HepG2 (cell line): ENCODE measurements around the gene SNN. TPM values are rescaled to one million over a fixed set of nuclear protein-coding genes. Genes with fewer than 3 reads are reported as not detected.

Source experiments
- DPF2 ChIP-seq: sonication (generic); formaldehyde crosslinking; IDR thresholded peaks from 2 replicates; pipeline ENCODE4 v1.4.0; 2020; ENCODE audit warnings: mild to moderate bottlenecking, low read depth, missing genetic modification reagents, borderline replicate concordance
- EEA1 ChIP-seq: sonication (generic); formaldehyde crosslinking; IDR thresholded peaks from 2 replicates; pipeline ENCODE4 v1.5.1; 2020; ENCODE audit warnings: mild to moderate bottlenecking, missing genetic modification reagents, borderline replicate concordance
- GABPB1 ChIP-seq: IDR thresholded peaks from 2 replicates; pipeline ENCODE4 v1.6.1; 2016; ENCODE audit warnings: mild to moderate bottlenecking, missing genetic modification reagents, moderate library complexity, missing compliant biosample characterization
- HOXA9 ChIP-seq: sonication (generic); formaldehyde crosslinking; IDR thresholded peaks from 2 replicates; pipeline ENCODE4 v1.8.1; 2022; ENCODE audit warnings: missing genetic modification reagents, mild to moderate bottlenecking, moderate library complexity, borderline replicate concordance
- JARID2 ChIP-seq: sonication (generic); formaldehyde crosslinking; IDR thresholded peaks from 2 replicates; pipeline ENCODE4 v1.8.1; 2023; ENCODE audit warnings: missing genetic modification reagents, inconsistent platforms; ENCODE audit not compliant: insufficient replicate concordance
- KLF15 ChIP-seq: sonication (generic); formaldehyde crosslinking; IDR thresholded peaks from 2 replicates; pipeline ENCODE4 v1.8.1; 2023; ENCODE audit warnings: borderline replicate concordance, mild to moderate bottlenecking, inconsistent platforms, missing genetic modification reagents, mixed read lengths
- MBNL3 ChIP-seq: fragments of 250-450 bp; sonication (Bioruptor Pico); conservative IDR thresholded peaks from 2 replicates; pipeline ENCODE4 v1.8.0; 2022; ENCODE audit warnings: mild to moderate bottlenecking, inconsistent platforms
- PHF20 ChIP-seq: sonication (generic); formaldehyde crosslinking; IDR thresholded peaks from 2 replicates; pipeline ENCODE4 v1.5.0; 2020; ENCODE audit warnings: mild to moderate bottlenecking, missing genetic modification reagents
- RARA ChIP-seq: IDR thresholded peaks from 2 replicates; pipeline ENCODE4 v1.6.1; 2016; ENCODE audit warnings: missing genetic modification reagents, missing compliant biosample characterization
- SNAI1 ChIP-seq: sonication (generic); formaldehyde crosslinking; IDR thresholded peaks from 2 replicates; pipeline ENCODE4 v1.5.0; 2020; ENCODE audit warnings: mild to moderate bottlenecking, missing genetic modification reagents, borderline replicate concordance
- SRSF1 ChIP-seq: fragments of 200-400 bp; formaldehyde crosslinking; optimal IDR thresholded peaks from 2 replicates; pipeline ENCODE3; 2017; ENCODE audit warnings: mild to moderate bottlenecking, low read depth, low read length, moderate library complexity
- ZC3H13 ChIP-seq: sonication (generic); formaldehyde crosslinking; IDR thresholded peaks from 2 replicates; pipeline ENCODE4 v1.8.1; 2023; ENCODE audit warnings: mild to moderate bottlenecking, missing genetic modification reagents, moderate library complexity
- ZNF121 ChIP-seq: sonication (generic); formaldehyde crosslinking; IDR thresholded peaks from 2 replicates; pipeline ENCODE4 v1.5.0; 2020; ENCODE audit warnings: mild to moderate bottlenecking, missing genetic modification reagents
- ZNF615 ChIP-seq: sonication (generic); formaldehyde crosslinking; IDR thresholded peaks from 2 replicates; pipeline ENCODE4 v1.5.0; 2020; ENCODE audit warnings: mild to moderate bottlenecking, missing genetic modification reagents, borderline replicate concordance
- ZNF703 ChIP-seq: sonication (generic); formaldehyde crosslinking; IDR thresholded peaks from 2 replicates; pipeline ENCODE4 v1.5.1; 2020; ENCODE audit warnings: missing genetic modification reagents, mild to moderate bottlenecking, moderate library complexity, borderline replicate concordance
- ZNF839 ChIP-seq: sonication (generic); formaldehyde crosslinking; IDR thresholded peaks from 2 replicates; pipeline ENCODE4 v1.4.0; 2020; ENCODE audit warnings: missing genetic modification reagents, mild to moderate bottlenecking, borderline replicate concordance
- polyA plus RNA-seq, 8 experiments: library from polyadenylated mRNA; depleted of rRNA in 3 of 8; stranded (reverse) in 7 of 8; unstranded in 1 of 8; fragments of >200 nt; fragmentation: Illumina TruSeq in 4 of 8; extraction: Trizol in 4 of 8; gene quantifications; 2 replicates each; pipeline versions ENCODE4 v1.2.1 to v1.2.3, GENCODE V29; 2011 to 2016; ENCODE audit warnings: low read depth in 4 of 8, missing spikeins in 1 of 8, mixed read lengths in 1 of 8; ENCODE audit not compliant: insufficient read depth in 1 of 8
- total RNA-seq, 5 experiments: library from RNA; depleted of rRNA; stranded (reverse); fragments of >200 nt; fragmentation: Illumina TruSeq; extraction: Trizol; gene quantifications; 2 replicates each; pipeline ENCODE4 v1.2.3, GENCODE V29; 2016; ENCODE audit warnings: low read depth in 1 of 5
- TF ChIP-seq, protein P1 (sequence below): sonication (generic); formaldehyde crosslinking; IDR thresholded peaks from 2 replicates; pipeline ENCODE4 v1.4.0; 2020; ENCODE audit warnings: low read depth, mild to moderate bottlenecking, missing genetic modification reagents
- TF ChIP-seq, protein P2 (sequence below): IDR thresholded peaks from 2 replicates; pipeline ENCODE4 v1.6.1; 2016; ENCODE audit warnings: low read depth, control low read depth
- TF ChIP-seq, protein P3 (sequence below): sonication (generic); formaldehyde crosslinking; IDR thresholded peaks from 2 replicates; pipeline ENCODE4; 2020; ENCODE audit warnings: missing genetic modification reagents, mild to moderate bottlenecking, borderline replicate concordance
- TF ChIP-seq, protein P4 (sequence below), 2 experiments: sonication (generic) in 1 of 2; formaldehyde crosslinking in 1 of 2; IDR thresholded peaks; 2 replicates each; pipeline versions ENCODE4 v1.4.0 to v1.6.1; 2018 to 2020; ENCODE audit warnings: missing genetic modification reagents in 2 of 2, borderline replicate concordance in 1 of 2, low read depth in 1 of 2, mild to moderate bottlenecking in 1 of 2, missing biosample characterization in 1 of 2

SNN gene
- total and polyA plus RNA-seq, 2 of the 13 experiments (the other 11 are each of a cell fraction or from before 2014, with no cell fraction given), result 5.2 to 8.4 TPM

DNA sequence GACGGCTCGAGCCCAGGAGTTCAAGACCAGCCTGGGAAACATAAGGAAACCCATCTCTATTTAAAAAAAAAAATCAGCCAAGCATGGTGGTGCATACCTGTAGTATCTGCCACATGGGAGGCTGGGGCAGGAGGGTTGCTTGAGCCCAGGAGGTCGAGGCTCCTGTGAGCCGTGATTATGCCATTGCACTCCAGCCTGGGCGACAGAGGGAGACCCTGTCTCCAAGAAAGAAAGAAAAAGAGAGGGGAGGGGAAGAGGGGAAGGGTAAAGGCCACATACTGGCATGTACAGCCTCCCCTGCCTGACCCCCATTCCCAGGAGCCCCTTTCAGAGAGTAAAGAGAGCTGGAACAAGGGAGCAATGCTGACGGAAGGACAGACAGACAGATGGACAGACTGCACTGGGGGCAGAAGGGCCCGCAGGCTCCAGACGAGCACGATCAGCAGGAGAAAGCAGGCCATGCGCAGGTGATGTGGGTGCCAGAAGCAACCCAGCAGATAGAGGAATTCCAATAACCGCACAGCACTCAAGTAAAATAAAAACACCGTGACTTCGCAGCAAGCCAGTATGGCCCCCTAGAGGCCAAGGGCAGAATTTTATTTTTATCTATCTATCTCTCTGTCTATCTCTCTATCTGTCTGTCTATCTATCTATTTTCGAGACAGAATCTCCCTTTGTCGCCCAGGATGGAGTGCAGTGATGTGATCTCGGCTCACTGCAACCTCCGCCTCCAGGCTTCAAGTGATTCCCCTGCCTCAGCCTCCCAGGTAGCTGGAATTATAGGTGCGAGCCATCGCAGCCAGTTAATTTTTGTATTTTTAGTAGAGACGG, 27.1 kb upstream of the SNN start (continued):
- TF ChIP-seq, protein P1, sequence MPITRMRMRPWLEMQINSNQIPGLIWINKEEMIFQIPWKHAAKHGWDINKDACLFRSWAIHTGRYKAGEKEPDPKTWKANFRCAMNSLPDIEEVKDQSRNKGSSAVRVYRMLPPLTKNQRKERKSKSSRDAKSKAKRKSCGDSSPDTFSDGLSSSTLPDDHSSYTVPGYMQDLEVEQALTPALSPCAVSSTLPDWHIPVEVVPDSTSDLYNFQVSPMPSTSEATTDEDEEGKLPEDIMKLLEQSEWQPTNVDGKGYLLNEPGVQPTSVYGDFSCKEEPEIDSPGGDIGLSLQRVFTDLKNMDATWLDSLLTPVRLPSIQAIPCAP (CRISPR knock-in tag), result no peak
- TF ChIP-seq PHF20 (CRISPR knock-in tag) (no peak), ZNF839 (0 out of 2 replicates have a peak, but pooled peaks have one; percentile 23), SRSF1 (no peak), KLF15 (no peak), ZNF703 (CRISPR knock-in tag) (no peak), SNAI1 (CRISPR knock-in tag) (no peak), ZNF121 (peak; percentile 5; the same call in 1 of the 2 replicates), EEA1 (CRISPR knock-in tag) (no peak), ZC3H13 (no peak), ZNF615 (CRISPR knock-in tag) (0 out of 2 replicates have a peak, but pooled peaks have one; percentile 58), GABPB1 (peak; percentile 29; the same call in 1 of the 2 replicates), HOXA9 (CRISPR knock-in tag) (no peak), JARID2 (CRISPR knock-in tag) (no peak), DPF2 (CRISPR knock-in tag) (no peak), RARA (CRISPR knock-in tag) (no peak), MBNL3 (CRISPR knock-in tag) (no peak)
- TF ChIP-seq, protein P2, sequence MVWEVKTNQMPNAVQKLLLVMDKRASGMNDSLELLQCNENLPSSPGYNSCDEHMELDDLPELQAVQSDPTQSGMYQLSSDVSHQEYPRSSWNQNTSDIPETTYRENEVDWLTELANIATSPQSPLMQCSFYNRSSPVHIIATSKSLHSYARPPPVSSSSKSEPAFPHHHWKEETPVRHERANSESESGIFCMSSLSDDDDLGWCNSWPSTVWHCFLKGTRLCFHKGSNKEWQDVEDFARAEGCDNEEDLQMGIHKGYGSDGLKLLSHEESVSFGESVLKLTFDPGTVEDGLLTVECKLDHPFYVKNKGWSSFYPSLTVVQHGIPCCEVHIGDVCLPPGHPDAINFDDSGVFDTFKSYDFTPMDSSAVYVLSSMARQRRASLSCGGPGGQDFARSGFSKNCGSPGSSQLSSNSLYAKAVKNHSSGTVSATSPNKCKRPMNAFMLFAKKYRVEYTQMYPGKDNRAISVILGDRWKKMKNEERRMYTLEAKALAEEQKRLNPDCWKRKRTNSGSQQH (CRISPR knock-in tag), result no peak
- TF ChIP-seq, protein P3, sequence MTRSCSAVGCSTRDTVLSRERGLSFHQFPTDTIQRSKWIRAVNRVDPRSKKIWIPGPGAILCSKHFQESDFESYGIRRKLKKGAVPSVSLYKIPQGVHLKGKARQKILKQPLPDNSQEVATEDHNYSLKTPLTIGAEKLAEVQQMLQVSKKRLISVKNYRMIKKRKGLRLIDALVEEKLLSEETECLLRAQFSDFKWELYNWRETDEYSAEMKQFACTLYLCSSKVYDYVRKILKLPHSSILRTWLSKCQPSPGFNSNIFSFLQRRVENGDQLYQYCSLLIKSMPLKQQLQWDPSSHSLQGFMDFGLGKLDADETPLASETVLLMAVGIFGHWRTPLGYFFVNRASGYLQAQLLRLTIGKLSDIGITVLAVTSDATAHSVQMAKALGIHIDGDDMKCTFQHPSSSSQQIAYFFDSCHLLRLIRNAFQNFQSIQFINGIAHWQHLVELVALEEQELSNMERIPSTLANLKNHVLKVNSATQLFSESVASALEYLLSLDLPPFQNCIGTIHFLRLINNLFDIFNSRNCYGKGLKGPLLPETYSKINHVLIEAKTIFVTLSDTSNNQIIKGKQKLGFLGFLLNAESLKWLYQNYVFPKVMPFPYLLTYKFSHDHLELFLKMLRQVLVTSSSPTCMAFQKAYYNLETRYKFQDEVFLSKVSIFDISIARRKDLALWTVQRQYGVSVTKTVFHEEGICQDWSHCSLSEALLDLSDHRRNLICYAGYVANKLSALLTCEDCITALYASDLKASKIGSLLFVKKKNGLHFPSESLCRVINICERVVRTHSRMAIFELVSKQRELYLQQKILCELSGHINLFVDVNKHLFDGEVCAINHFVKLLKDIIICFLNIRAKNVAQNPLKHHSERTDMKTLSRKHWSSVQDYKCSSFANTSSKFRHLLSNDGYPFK (CRISPR knock-in tag), result no peak
- TF ChIP-seq, protein P4, sequence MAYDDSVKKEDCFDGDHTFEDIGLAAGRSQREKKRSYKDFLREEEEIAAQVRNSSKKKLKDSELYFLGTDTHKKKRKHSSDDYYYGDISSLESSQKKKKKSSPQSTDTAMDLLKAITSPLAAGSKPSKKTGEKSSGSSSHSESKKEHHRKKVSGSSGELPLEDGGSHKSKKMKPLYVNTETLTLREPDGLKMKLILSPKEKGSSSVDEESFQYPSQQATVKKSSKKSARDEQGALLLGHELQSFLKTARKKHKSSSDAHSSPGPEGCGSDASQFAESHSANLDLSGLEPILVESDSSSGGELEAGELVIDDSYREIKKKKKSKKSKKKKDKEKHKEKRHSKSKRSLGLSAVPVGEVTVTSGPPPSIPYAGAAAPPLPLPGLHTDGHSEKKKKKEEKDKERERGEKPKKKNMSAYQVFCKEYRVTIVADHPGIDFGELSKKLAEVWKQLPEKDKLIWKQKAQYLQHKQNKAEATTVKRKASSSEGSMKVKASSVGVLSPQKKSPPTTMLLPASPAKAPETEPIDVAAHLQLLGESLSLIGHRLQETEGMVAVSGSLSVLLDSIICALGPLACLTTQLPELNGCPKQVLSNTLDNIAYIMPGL (CRISPR knock-in tag; IDR thresholded peaks at IDR 0.05; ENCODE audit: borderline replicate concordance in 1 of 2, low read depth in 1 of 2), result peak in 1 of 2 experiments; percentile 60; a peak in 1 of 4 replicates
